SK-N-SH treated with all-trans-retinoic acid at 6 μM for 48 hours (cell line): ENCODE measurements around the gene ARFGAP3.

Source experiments
- ARNTL ChIP-seq: fragments of 450-650 bp; formaldehyde crosslinking; IDR thresholded peaks from 2 replicates; pipeline ENCODE4 v1.5.0; 2020; ENCODE audit warnings: low read depth, mild to moderate bottlenecking, moderate library complexity, borderline replicate concordance
- CSDC2 ChIP-seq: fragments of 250-450 bp; sonication (Bioruptor Pico); IDR thresholded peaks from 2 replicates; pipeline ENCODE4 v1.5.0; 2020; ENCODE audit warnings: mild to moderate bottlenecking, moderate library complexity
- OSR1 ChIP-seq: fragments of 250-450 bp; sonication (Bioruptor Pico); IDR thresholded peaks from 2 replicates; pipeline ENCODE4 v1.8.0; 2022; ENCODE audit warnings: moderate library complexity, mild to moderate bottlenecking, inconsistent platforms
- SNAI2 ChIP-seq: fragments of 250-450 bp; sonication (Bioruptor Pico); IDR thresholded peaks from 2 replicates; pipeline ENCODE4 v1.5.0; 2020; ENCODE audit warnings: mild to moderate bottlenecking, moderate library complexity
- TCF4 ChIP-seq: fragments of 250-450 bp; sonication (Bioruptor Pico); IDR thresholded peaks from 2 replicates; pipeline ENCODE4 v1.8.0; 2021; ENCODE audit warnings: mild to moderate bottlenecking, moderate library complexity, borderline replicate concordance
- ZFP3 ChIP-seq: fragments of 250-450 bp; sonication (Bioruptor Pico); IDR thresholded peaks from 2 replicates; pipeline ENCODE4 v1.5.0; 2020; ENCODE audit warnings: mild to moderate bottlenecking, moderate library complexity
- ZNF565 ChIP-seq: fragments of 450-650 bp; formaldehyde crosslinking; conservative IDR thresholded peaks from 2 replicates; pipeline ENCODE4 v1.5.0; 2020; ENCODE audit warnings: low read depth, mild to moderate bottlenecking, moderate library complexity
- TF ChIP-seq, protein P1 (sequence below): fragments of 250-450 bp; sonication (Bioruptor Pico); IDR thresholded peaks from 2 replicates; pipeline ENCODE4 v1.8.0; 2020; ENCODE audit warnings: mild to moderate bottlenecking, moderate library complexity, borderline replicate concordance
- TF ChIP-seq, protein P2 (sequence below): fragments of 250-450 bp; sonication (Bioruptor Pico); IDR thresholded peaks from 2 replicates; pipeline ENCODE4 v1.8.0; 2021; ENCODE audit warnings: low read depth, mild to moderate bottlenecking, moderate library complexity, borderline replicate concordance
- TF ChIP-seq, protein P3 (sequence below): fragments of 250-450 bp; sonication (Bioruptor Pico); IDR thresholded peaks from 2 replicates; pipeline ENCODE4 v1.5.0; 2020; ENCODE audit warnings: mild to moderate bottlenecking, moderate library complexity

DNA sequence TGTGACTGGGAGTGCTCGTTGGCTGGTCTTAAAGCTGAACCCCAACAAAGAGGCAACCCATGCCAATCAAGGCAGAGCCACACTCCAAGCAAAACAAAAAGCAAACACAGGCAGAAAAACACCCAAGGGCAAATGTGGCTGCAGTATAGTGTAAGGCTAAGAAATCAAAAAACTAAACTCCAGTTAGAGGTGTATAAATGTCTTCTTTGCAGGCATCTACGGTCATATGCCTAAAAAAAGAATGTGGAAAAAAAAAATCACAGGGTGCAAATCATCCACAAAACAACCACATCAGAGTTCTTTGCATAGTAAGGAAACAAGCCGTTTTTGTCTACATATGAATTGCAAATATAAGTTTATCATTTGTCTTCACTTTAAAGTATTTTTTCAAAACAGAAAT, 27.8 kb downstream of the ARFGAP3 start:
- TF ChIP-seq TCF4 (no peak), OSR1 (CRISPR knock-in tag) (no peak), ARNTL (CRISPR knock-in tag) (no peak), ZFP3 (CRISPR knock-in tag) (no peak), CSDC2 (CRISPR knock-in tag) (no peak), SNAI2 (no peak), ZNF565 (CRISPR knock-in tag) (no peak)
- TF ChIP-seq, protein P1, sequence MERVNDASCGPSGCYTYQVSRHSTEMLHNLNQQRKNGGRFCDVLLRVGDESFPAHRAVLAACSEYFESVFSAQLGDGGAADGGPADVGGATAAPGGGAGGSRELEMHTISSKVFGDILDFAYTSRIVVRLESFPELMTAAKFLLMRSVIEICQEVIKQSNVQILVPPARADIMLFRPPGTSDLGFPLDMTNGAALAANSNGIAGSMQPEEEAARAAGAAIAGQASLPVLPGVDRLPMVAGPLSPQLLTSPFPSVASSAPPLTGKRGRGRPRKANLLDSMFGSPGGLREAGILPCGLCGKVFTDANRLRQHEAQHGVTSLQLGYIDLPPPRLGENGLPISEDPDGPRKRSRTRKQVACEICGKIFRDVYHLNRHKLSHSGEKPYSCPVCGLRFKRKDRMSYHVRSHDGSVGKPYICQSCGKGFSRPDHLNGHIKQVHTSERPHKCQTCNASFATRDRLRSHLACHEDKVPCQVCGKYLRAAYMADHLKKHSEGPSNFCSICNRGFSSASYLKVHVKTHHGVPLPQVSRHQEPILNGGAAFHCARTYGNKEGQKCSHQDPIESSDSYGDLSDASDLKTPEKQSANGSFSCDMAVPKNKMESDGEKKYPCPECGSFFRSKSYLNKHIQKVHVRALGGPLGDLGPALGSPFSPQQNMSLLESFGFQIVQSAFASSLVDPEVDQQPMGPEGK (CRISPR knock-in tag) = no peak
- TF ChIP-seq, protein P2, sequence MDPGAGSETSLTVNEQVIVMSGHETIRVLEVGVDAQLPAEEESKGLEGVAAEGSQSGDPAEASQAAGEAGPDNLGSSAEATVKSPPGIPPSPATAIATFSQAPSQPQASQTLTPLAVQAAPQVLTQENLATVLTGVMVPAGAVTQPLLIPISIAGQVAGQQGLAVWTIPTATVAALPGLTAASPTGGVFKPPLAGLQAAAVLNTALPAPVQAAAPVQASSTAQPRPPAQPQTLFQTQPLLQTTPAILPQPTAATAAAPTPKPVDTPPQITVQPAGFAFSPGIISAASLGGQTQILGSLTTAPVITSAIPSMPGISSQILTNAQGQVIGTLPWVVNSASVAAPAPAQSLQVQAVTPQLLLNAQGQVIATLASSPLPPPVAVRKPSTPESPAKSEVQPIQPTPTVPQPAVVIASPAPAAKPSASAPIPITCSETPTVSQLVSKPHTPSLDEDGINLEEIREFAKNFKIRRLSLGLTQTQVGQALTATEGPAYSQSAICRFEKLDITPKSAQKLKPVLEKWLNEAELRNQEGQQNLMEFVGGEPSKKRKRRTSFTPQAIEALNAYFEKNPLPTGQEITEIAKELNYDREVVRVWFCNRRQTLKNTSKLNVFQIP = no peak
- TF ChIP-seq, protein P3, sequence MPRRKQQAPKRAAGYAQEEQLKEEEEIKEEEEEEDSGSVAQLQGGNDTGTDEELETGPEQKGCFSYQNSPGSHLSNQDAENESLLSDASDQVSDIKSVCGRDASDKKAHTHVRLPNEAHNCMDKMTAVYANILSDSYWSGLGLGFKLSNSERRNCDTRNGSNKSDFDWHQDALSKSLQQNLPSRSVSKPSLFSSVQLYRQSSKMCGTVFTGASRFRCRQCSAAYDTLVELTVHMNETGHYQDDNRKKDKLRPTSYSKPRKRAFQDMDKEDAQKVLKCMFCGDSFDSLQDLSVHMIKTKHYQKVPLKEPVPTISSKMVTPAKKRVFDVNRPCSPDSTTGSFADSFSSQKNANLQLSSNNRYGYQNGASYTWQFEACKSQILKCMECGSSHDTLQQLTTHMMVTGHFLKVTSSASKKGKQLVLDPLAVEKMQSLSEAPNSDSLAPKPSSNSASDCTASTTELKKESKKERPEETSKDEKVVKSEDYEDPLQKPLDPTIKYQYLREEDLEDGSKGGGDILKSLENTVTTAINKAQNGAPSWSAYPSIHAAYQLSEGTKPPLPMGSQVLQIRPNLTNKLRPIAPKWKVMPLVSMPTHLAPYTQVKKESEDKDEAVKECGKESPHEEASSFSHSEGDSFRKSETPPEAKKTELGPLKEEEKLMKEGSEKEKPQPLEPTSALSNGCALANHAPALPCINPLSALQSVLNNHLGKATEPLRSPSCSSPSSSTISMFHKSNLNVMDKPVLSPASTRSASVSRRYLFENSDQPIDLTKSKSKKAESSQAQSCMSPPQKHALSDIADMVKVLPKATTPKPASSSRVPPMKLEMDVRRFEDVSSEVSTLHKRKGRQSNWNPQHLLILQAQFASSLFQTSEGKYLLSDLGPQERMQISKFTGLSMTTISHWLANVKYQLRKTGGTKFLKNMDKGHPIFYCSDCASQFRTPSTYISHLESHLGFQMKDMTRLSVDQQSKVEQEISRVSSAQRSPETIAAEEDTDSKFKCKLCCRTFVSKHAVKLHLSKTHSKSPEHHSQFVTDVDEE (CRISPR knock-in tag) = no peak
